SH-SY5Y (cell line): ENCODE results near the gene PDK4.

Source experiments
- GATA2 ChIP-seq: IDR thresholded peaks from 2 replicates; pipeline ENCODE4 v1.6.1; 2011; ENCODE audit warnings: mild to moderate bottlenecking, low read depth, low read length
- GATA3 ChIP-seq: IDR thresholded peaks from 2 replicates; pipeline ENCODE4 v1.6.1; 2011; ENCODE audit warnings: low read depth, mild to moderate bottlenecking, low read length, moderate library complexity

DNA sequence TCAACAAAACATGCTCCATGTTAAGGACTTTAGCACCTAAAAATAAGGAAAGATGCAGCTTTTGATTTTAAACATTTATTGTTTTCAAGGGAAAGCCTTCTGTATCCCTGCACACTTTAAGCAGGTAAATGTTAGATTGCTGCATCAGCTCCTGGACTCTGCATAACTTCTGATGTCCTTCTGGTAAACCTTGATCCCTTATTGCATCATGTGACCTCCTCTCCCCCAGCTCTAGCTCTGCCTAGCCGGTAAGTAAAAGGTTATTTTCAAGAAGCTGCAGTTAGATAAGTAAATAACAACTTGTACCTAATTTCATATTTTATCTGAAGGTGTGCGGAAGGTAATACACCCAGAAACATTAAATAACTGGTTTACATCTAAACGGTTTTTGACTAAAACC lies 37.5 kb downstream of the PDK4 start:
- TF ChIP-seq GATA2 (no peak), GATA3 (no peak)
